Ramos (cell line): Measurements from ENCODE around the gene ACSL1.

ENCODE experiments used
- in situ Hi-C: fragments of 300-500 bp; cut with MboI; formaldehyde crosslinking; loops from one replicate; pipeline ENCODE4 v1.14.3; 2022; ENCODE audit warnings: low sequenced_read_pairs; ENCODE audit not compliant: unreplicated experiment

Gene ACSL1

GRCh38 chr4:184825896-184826690 is at the start of gene ACSL1:
ACSL1 (minus strand) TSS chr4:184825968; CDS start chr4:184803514, 22,454 bp downstream.
- in situ Hi-C loops, result no loop called here

GRCh38 chr4:184873054-184873453 is 47.3 kb upstream of the ACSL1 start:
- in situ Hi-C loops, result no loop called here

- in situ Hi-C loops, result no loop called here
These were observed 45.0 kb upstream of the ACSL1 start for GRCh38 chr4:184870718-184871117.

GRCh38 chr4:184868623-184869022 is 42.9 kb upstream of the ACSL1 start:
- in situ Hi-C loops, result no loop called here

- in situ Hi-C loops, result no loop called here
These were observed 38.1 kb upstream of the ACSL1 start for GRCh38 chr4:184863916-184864315.

GRCh38 chr4:184861047-184861446 is 35.3 kb upstream of the ACSL1 start:
- in situ Hi-C loops, result no loop called here

GRCh38 chr4:184860018-184860779 is 34.4 kb upstream of the ACSL1 start:
- in situ Hi-C loops, result no loop called here

GRCh38 chr4:184857441-184858121 is 31.8 kb upstream of the ACSL1 start:
- in situ Hi-C loops, result no loop called here

GRCh38 chr4:184856277-184856609 is 30.5 kb upstream of the ACSL1 start:
- in situ Hi-C loops, result no loop called here

GRCh38 chr4:184854673-184855072 is 28.9 kb upstream of the ACSL1 start:
- in situ Hi-C loops, result no loop called here

- in situ Hi-C loops, result no loop called here
These were observed 27.7 kb upstream of the ACSL1 start for GRCh38 chr4:184853436-184853835.

GRCh38 chr4:184851886-184852285 is 26.1 kb upstream of the ACSL1 start:
- in situ Hi-C loops, result no loop called here

- in situ Hi-C loops, result no loop called here
These were observed 25.4 kb upstream of the ACSL1 start for GRCh38 chr4:184851200-184851541.

- in situ Hi-C loops, result no loop called here
These were observed 24.8 kb upstream of the ACSL1 start for GRCh38 chr4:184850431-184851199.

GRCh38 chr4:184850018-184850417 is 24.2 kb upstream of the ACSL1 start:
- in situ Hi-C loops, result no loop called here

GRCh38 chr4:184849185-184849584 is 23.4 kb upstream of the ACSL1 start:
- in situ Hi-C loops, result no loop called here

GRCh38 chr4:184848510-184848909 is 22.7 kb upstream of the ACSL1 start:
- in situ Hi-C loops, result no loop called here

GRCh38 chr4:184846531-184846930 is 20.8 kb upstream of the ACSL1 start:
- in situ Hi-C loops, result no loop called here

GRCh38 chr4:184845367-184846021 is 19.7 kb upstream of the ACSL1 start:
- in situ Hi-C loops, result no loop called here

GRCh38 chr4:184844742-184845141 is 19.0 kb upstream of the ACSL1 start:
- in situ Hi-C loops, result no loop called here
